ENCODE measurements around the gene EBLN1. TPM values are rescaled to one million over a fixed set of nuclear protein-coding genes. Genes with fewer than 3 reads are reported as not detected.

EBLN1 gene
- total and polyA plus RNA-seq, 2 of the 13 experiments (the other 11 are each of a cell fraction or from before 2014, with no cell fraction given), result not detected

Other genes with a start within 250 kb of the EBLN1 start
- 8.8 and 16.6 TPM in 2 replicates for gene DNAJC1, start 214.3 kb downstream of the EBLN1 start, total RNA-seq (2016; rRNA removed; fragmentation: Illumina TruSeq; extraction: Trizol)
- gene DNAJC1, start 214.3 kb downstream of the EBLN1 start, polyA plus RNA-seq (2011; rRNA removed), result 9.8 and 9.9 TPM in 2 replicates
- 54.4 and 56.8 TPM in 2 replicates for gene COMMD3, start 98.4 kb upstream of the EBLN1 start, total RNA-seq (2016; rRNA removed; fragmentation: Illumina TruSeq; extraction: Trizol)
- 32.5 and 38.7 TPM in 2 replicates for gene COMMD3, start 98.4 kb upstream of the EBLN1 start, polyA plus RNA-seq (2011; rRNA removed)
- 44.0 and 46.3 TPM in 2 replicates for gene BMI1, start 103.1 kb upstream of the EBLN1 start, total RNA-seq (2016; rRNA removed; fragmentation: Illumina TruSeq; extraction: Trizol)
- gene BMI1, start 103.1 kb upstream of the EBLN1 start, polyA plus RNA-seq (2011; rRNA removed), result 28.0 and 30.5 TPM in 2 replicates
- not detected in 2 replicates for gene SPAG6, start 127.5 kb upstream of the EBLN1 start, total RNA-seq (2016; rRNA removed; fragmentation: Illumina TruSeq; extraction: Trizol)
- not detected in 2 replicates for gene SPAG6, start 127.5 kb upstream of the EBLN1 start, polyA plus RNA-seq (2011; rRNA removed)